ENCODE results near the gene PROB1.
"Not testable (repeated sequence)": the region's sequence is repeated elsewhere in the genome, so short reads cannot be mapped to it uniquely, and the experiment has no call there.

PROB1 gene

GRCh38 chr5:139377226-139377625 lies 17.7 kb downstream of the PROB1 start:
- DNase-seq, result no peak

- DNase-seq, result no peak
Observed at GRCh38 chr5:139376364-139376763, 18.5 kb downstream of the PROB1 start.

- no peak for DNase-seq
Observed at GRCh38 chr5:139374909-139375308, 20.0 kb downstream of the PROB1 start.

- no peak for DNase-seq
Observed at GRCh38 chr5:139371482-139372435, 23.1 kb downstream of the PROB1 start.

GRCh38 chr5:139369181-139369580 lies 25.7 kb downstream of the PROB1 start:
- no peak for DNase-seq

- DNase-seq, result no peak
Observed at GRCh38 chr5:139368613-139369012, 26.3 kb downstream of the PROB1 start.

GRCh38 chr5:139364466-139364865 lies 30.4 kb downstream of the PROB1 start:
- no peak for DNase-seq

- DNase-seq, result no peak
Observed at GRCh38 chr5:139363937-139364336, 31.0 kb downstream of the PROB1 start.

GRCh38 chr5:139361835-139362429 lies 33.0 kb downstream of the PROB1 start:
- no peak for DNase-seq

- DNase-seq, result no peak
Observed at GRCh38 chr5:139360384-139360783, 34.5 kb downstream of the PROB1 start.

GRCh38 chr5:139358064-139358463 lies 36.8 kb downstream of the PROB1 start:
- no peak for DNase-seq

- not testable (repeated sequence) for DNase-seq
Observed at GRCh38 chr5:139355900-139356299, 39.0 kb downstream of the PROB1 start.

- no peak for DNase-seq
Observed at GRCh38 chr5:139354186-139354585, 40.7 kb downstream of the PROB1 start.

GRCh38 chr5:139347863-139348262 lies 47.0 kb downstream of the PROB1 start:
- not testable (repeated sequence) for DNase-seq

GRCh38 chr5:139345442-139345841 lies 49.5 kb downstream of the PROB1 start:
- not testable (repeated sequence) for DNase-seq

- no peak for DNase-seq
Observed at GRCh38 chr5:139344177-139344576, 50.7 kb downstream of the PROB1 start.

GRCh38 chr5:139343476-139343875 lies 51.4 kb downstream of the PROB1 start:
- no peak for DNase-seq

- no peak for DNase-seq
Observed at GRCh38 chr5:139342423-139342723, 52.5 kb downstream of the PROB1 start.

- DNase-seq, result peak; percentile 91
Observed at GRCh38 chr5:139341689-139342422, 53.0 kb downstream of the PROB1 start, which contains the start of gene PAIP2. TSS of gene PAIP2 (plus strand) at chr5:139341854. CDS start at chr5:139363785, 21,931 bp downstream.

- DNase-seq, result no peak
Observed at GRCh38 chr5:139341187-139341688, 53.7 kb downstream of the PROB1 start.
